Measurements from ENCODE around the gene KCNK1. TPM values are rescaled to one million over a fixed set of nuclear protein-coding genes. Genes with fewer than 3 reads are reported as not detected.

KCNK1 gene
- polyA plus RNA-seq, 1 donor (not counting 4 experiments of a cell fraction or from before 2014, with no cell fraction given): 17.5 TPM

DNA sequence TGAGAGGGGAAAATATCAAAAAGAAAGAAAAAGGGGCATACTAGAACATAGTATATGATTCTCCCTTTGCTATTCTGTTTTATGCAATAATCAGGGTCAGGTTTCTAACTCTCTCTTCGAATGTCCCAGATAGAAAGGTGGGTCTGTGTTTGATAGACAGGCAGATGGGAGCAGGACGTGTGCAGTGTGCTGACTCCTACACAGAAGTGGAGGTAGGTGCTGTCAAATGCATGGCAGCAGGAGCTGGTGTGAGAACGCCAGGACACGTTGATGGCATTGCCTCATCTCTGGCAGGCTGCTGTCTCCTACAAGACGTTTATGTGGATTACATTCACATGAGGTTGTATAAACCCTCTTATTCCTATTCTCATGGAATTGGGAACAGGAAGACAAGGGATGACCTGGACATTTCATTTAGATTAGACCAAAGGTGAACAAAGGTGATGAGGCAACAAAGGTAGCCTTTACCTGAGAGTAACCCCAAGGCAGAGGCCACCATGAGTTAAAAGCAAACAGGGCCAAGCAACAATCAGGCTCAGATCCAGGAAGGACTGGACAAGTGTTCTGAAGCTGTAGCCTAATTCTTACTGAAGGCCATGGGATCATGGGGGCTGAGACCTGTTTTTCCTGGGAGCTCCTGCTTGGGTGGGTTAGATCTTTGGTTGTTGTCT is 37.8 kb downstream of the KCNK1 start:
- no peaks in the 10 kb centered on the region for H3K9me3 ChIP-seq (ENCODE audit: control insufficient read depth, low read depth, low read length)
- no peak overlapping the region for H3K4me2 ChIP-seq (ENCODE audit: control insufficient read depth, extremely low read depth, insufficient read depth, low read depth, low read length)
- no peaks in the 10 kb centered on the region for H3K27me3 ChIP-seq (ENCODE audit: control insufficient read depth, extremely low read depth, insufficient read depth, low read length)
- H3K9me1 ChIP-seq (ENCODE audit: control insufficient read depth, extremely low read depth, insufficient read depth, low read length): no peaks in the 10 kb centered on the region
- H3K4me1 ChIP-seq (ENCODE audit: control insufficient read depth, extremely low read depth, insufficient read depth, low read length): peaks cover 21% of the 10 kb centered on the region
- no peaks in the 10 kb centered on the region for H3K79me2 ChIP-seq (ENCODE audit: control insufficient read depth, insufficient read depth, low read length)
- no peaks in the 10 kb centered on the region for H4K20me1 ChIP-seq (ENCODE audit: control insufficient read depth, extremely low read depth, insufficient read depth, low read length)
- FAIRE-seq: no peak
- no peak overlapping the region for H3K27ac ChIP-seq (ENCODE audit: control insufficient read depth, insufficient read depth, low read length)
- no peaks in the 10 kb centered on the region for H3K36me3 ChIP-seq (ENCODE audit: control insufficient read depth in 2 of 2, extremely low read depth in 1 of 2, insufficient read depth in 2 of 2, low read length in 2 of 2)
- TF ChIP-seq, protein P1, sequence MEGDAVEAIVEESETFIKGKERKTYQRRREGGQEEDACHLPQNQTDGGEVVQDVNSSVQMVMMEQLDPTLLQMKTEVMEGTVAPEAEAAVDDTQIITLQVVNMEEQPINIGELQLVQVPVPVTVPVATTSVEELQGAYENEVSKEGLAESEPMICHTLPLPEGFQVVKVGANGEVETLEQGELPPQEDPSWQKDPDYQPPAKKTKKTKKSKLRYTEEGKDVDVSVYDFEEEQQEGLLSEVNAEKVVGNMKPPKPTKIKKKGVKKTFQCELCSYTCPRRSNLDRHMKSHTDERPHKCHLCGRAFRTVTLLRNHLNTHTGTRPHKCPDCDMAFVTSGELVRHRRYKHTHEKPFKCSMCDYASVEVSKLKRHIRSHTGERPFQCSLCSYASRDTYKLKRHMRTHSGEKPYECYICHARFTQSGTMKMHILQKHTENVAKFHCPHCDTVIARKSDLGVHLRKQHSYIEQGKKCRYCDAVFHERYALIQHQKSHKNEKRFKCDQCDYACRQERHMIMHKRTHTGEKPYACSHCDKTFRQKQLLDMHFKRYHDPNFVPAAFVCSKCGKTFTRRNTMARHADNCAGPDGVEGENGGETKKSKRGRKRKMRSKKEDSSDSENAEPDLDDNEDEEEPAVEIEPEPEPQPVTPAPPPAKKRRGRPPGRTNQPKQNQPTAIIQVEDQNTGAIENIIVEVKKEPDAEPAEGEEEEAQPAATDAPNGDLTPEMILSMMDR (optimal IDR thresholded peaks at IDR 0.05 in 1 of 3, IDR thresholded peaks at IDR 0.05 in 1 of 3, conservative IDR thresholded peaks at IDR 0.05 in 1 of 3; ENCODE audit: extremely low read depth in 1 of 3, insufficient read depth in 2 of 3, low read length in 3 of 3): no peak
- no peak for TF ChIP-seq EZH2 (IDR thresholded peaks at IDR 0.05; ENCODE audit: low read length)
- no peak overlapping the region for H3K4me3 ChIP-seq (ENCODE audit: control insufficient read depth in 2 of 3, extremely low read depth in 1 of 3, insufficient read depth in 2 of 3, low read depth in 1 of 3, low read length in 3 of 3)
- no peak for DNase-seq (ENCODE audit: low read depth, low spot score)
- H2AFZ ChIP-seq (ENCODE audit: control insufficient read depth, low read length): no peak overlapping the region
- no peak overlapping the region for H3K9ac ChIP-seq (ENCODE audit: control insufficient read depth, extremely low read depth, insufficient read depth, low read length)
- dilution Hi-C loops (cut with MboI; ENCODE audit: extremely low pct_ligation_motif_present, low sequenced_read_pairs): no loop called here

DNA sequence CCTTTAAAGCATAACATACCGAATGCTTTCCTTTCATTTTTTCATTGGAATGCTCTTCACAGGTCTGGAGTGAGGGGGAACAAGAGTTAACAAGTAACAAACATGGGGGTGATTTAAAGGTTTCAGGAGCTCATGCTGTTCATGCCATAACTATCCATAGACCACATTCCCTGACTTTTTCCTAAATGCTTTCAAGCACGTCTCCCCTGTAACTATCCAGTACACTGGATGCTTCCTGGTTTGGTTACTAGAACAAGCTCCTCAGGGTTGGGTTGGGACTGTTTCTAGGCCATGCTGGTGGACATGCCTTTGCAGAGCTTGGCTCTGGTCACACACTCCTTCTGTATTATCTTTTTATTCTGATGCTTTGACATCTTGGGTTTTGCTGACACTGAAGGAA is 38.6 kb downstream of the KCNK1 start:
- TF ChIP-seq, protein P1 (optimal IDR thresholded peaks at IDR 0.05 in 1 of 3, IDR thresholded peaks at IDR 0.05 in 1 of 3, conservative IDR thresholded peaks at IDR 0.05 in 1 of 3; ENCODE audit: extremely low read depth in 1 of 3, insufficient read depth in 2 of 3, low read length in 3 of 3): no peak
- TF ChIP-seq EZH2 (IDR thresholded peaks at IDR 0.05; ENCODE audit: low read length): no peak
- H3K27ac ChIP-seq (ENCODE audit: control insufficient read depth, insufficient read depth, low read length): no peak overlapping the region
- no peak for DNase-seq (ENCODE audit: low read depth, low spot score)

More for the DNA sequence above, 38.6 kb downstream of the KCNK1 start:
- no peak for FAIRE-seq
- peaks cover 24% of the 10 kb centered on the region for H3K4me1 ChIP-seq (ENCODE audit: control insufficient read depth, extremely low read depth, insufficient read depth, low read length)
- no peaks in the 10 kb centered on the region for H3K36me3 ChIP-seq (ENCODE audit: control insufficient read depth in 2 of 2, extremely low read depth in 1 of 2, insufficient read depth in 2 of 2, low read length in 2 of 2)
- no peak overlapping the region for H3K9ac ChIP-seq (ENCODE audit: control insufficient read depth, extremely low read depth, insufficient read depth, low read length)
- H3K9me1 ChIP-seq (ENCODE audit: control insufficient read depth, extremely low read depth, insufficient read depth, low read length): no peaks in the 10 kb centered on the region
- no peaks in the 10 kb centered on the region for H3K27me3 ChIP-seq (ENCODE audit: control insufficient read depth, extremely low read depth, insufficient read depth, low read length)
- H3K4me2 ChIP-seq (ENCODE audit: control insufficient read depth, extremely low read depth, insufficient read depth, low read depth, low read length): no peak overlapping the region
- no peak overlapping the region for H2AFZ ChIP-seq (ENCODE audit: control insufficient read depth, low read length)
- no peak overlapping the region for H3K4me3 ChIP-seq (ENCODE audit: control insufficient read depth in 2 of 3, extremely low read depth in 1 of 3, insufficient read depth in 2 of 3, low read depth in 1 of 3, low read length in 3 of 3)
- H3K79me2 ChIP-seq (ENCODE audit: control insufficient read depth, insufficient read depth, low read length): peaks cover 2% of the 10 kb centered on the region
- no peaks in the 10 kb centered on the region for H4K20me1 ChIP-seq (ENCODE audit: control insufficient read depth, extremely low read depth, insufficient read depth, low read length)
- dilution Hi-C loops (cut with MboI; ENCODE audit: extremely low pct_ligation_motif_present, low sequenced_read_pairs): no loop called here
- H3K9me3 ChIP-seq (ENCODE audit: control insufficient read depth, low read depth, low read length): no peaks in the 10 kb centered on the region
